ENCODE measurements around the gene SLC39A11.

The SLC39A11 gene

DNA sequence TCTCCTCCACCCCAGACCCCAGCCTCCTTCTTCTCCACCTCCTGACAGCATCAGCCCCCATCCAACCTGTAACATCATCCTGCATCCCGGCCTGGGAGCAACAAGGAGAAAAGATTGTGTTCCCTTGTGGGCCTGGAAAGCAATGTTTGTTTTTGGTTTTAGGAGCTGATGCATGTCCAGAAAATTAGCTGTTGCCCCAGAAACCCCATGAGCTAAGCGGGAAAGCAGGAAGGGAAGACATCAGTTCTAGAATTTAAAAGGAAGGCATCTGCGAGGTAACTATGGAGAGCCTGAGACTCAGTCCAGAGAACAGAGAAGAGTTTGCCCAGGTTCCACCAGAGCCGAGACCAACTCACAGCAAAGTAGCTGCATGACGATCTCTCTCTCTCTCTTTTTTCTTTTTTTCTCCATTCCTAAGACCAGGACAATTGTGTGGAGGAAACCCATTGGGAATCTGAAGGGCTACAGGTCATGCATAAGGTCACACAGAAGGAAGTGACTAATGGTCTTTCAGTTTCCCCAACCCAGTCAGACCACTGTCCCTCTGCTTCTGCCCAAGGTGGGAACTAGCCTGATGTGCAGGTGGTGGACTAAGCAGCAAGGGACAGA is 124.4 kb downstream of the SLC39A11 start:
- no peak overlapping the region for H3K27ac ChIP-seq (replicated peaks)
- H3K27me3 ChIP-seq (ENCODE audit: insufficient read depth, poor library complexity, severe bottlenecking), result no peaks in the 10 kb centered on the region
- H3K4me3 ChIP-seq (replicated peaks; ENCODE audit: insufficient read depth, low read length), result no peak overlapping the region
- TF ChIP-seq, protein P1, sequence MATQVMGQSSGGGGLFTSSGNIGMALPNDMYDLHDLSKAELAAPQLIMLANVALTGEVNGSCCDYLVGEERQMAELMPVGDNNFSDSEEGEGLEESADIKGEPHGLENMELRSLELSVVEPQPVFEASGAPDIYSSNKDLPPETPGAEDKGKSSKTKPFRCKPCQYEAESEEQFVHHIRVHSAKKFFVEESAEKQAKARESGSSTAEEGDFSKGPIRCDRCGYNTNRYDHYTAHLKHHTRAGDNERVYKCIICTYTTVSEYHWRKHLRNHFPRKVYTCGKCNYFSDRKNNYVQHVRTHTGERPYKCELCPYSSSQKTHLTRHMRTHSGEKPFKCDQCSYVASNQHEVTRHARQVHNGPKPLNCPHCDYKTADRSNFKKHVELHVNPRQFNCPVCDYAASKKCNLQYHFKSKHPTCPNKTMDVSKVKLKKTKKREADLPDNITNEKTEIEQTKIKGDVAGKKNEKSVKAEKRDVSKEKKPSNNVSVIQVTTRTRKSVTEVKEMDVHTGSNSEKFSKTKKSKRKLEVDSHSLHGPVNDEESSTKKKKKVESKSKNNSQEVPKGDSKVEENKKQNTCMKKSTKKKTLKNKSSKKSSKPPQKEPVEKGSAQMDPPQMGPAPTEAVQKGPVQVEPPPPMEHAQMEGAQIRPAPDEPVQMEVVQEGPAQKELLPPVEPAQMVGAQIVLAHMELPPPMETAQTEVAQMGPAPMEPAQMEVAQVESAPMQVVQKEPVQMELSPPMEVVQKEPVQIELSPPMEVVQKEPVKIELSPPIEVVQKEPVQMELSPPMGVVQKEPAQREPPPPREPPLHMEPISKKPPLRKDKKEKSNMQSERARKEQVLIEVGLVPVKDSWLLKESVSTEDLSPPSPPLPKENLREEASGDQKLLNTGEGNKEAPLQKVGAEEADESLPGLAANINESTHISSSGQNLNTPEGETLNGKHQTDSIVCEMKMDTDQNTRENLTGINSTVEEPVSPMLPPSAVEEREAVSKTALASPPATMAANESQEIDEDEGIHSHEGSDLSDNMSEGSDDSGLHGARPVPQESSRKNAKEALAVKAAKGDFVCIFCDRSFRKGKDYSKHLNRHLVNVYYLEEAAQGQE (IDR thresholded peaks at IDR 0.05; ENCODE audit: insufficient replicate concordance, low read depth), result no peak
- no peak for TF ChIP-seq CTCF (IDR thresholded peaks at IDR 0.05; ENCODE audit: insufficient read depth, low read length)
- TF ChIP-seq SPI1 (IDR thresholded peaks at IDR 0.05; ENCODE audit: borderline replicate concordance, low read depth), result no peak
- DNase-seq (ENCODE audit: low read depth in 1 of 2, low spot score in 1 of 2), result no peak

DNA sequence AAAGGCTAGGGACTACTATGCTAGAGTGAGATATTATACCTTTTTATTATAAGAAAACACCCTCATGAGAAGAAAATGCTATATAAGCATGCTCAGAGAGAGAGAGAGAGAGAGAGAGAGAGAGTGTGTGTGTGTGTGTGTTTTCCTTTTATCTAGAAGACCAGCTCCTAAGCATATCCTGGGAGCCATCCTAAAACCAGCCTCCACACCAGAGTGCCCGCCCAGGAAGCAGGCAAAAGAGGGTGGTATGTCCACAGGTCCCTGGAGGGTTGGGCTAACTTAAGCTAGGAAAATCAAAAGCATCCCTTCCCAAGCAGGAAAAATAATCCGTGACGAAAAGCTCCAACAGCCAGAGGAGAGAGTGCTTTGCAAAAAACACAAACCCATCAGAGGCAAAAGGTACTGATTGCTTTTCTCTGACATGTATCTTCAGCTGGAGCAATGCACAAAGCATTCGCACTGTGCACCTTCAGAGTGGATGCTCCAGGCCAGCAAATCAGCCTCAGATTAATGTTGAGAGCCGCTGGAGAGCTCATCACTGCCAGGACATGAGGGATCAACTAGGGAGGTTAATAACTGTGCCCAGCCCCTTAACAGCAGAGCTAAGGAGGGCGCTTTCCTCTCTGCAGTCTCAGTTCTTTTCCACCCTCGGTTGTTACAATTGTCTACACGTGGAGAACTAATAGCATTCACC is 125.1 kb downstream of the SLC39A11 start:
- Histone ChIP-seq H3K27me3 (ENCODE audit: insufficient read depth, poor library complexity, severe bottlenecking) (no peaks in the 10 kb centered on the region), H3K4me3 (replicated peaks; ENCODE audit: insufficient read depth, low read length) (no peak overlapping the region), H3K27ac (replicated peaks) (no peak overlapping the region)
- DNase-seq (ENCODE audit: low read depth in 1 of 2, low spot score in 1 of 2), result no peak
- TF ChIP-seq POLR2AphosphoS5 (IDR thresholded peaks at IDR 0.05; ENCODE audit: low read depth) (no peak), GABPA (IDR thresholded peaks at IDR 0.05; ENCODE audit: low read depth) (no peak), CTCF (IDR thresholded peaks at IDR 0.05; ENCODE audit: insufficient read depth, low read length) (no peak), SPI1 (IDR thresholded peaks at IDR 0.05; ENCODE audit: borderline replicate concordance, low read depth) (no peak)
- TF ChIP-seq, protein P1 (IDR thresholded peaks at IDR 0.05; ENCODE audit: insufficient replicate concordance, low read depth), result no peak

DNA sequence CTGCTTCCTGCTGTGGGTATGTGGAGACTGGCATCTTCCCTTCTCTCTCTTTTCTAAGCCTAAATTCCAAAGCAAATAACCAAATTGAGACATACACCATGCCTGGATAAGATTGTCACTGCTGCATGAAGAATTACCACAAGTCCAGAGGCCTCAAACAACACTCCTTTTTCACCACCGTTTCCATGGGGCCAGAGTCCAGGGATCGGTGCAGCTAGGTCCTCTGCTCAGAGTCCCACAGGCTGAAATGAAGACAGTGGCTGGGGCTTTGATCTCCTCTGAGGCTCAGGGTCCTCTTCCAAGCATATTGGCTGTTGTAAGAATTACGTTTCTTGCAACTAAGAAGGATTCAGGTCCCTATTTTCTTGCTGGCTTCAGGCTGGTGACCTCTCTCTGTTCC is 130.4 kb downstream of the SLC39A11 start:
- Histone ChIP-seq H3K4me3 (replicated peaks; ENCODE audit: insufficient read depth, low read length) (no peak overlapping the region), H3K27ac (replicated peaks) (no peak overlapping the region), H3K27me3 (ENCODE audit: insufficient read depth, poor library complexity, severe bottlenecking) (no peaks in the 10 kb centered on the region)
- DNase-seq (ENCODE audit: low read depth in 1 of 2, low spot score in 1 of 2), result no peak
- TF ChIP-seq POLR2AphosphoS5 (IDR thresholded peaks at IDR 0.05; ENCODE audit: low read depth), result no peak
- TF ChIP-seq, protein P1 (IDR thresholded peaks at IDR 0.05; ENCODE audit: insufficient replicate concordance, low read depth), result no peak

Data from HL-60 (cell line).